Measurements from ENCODE around the gene MTCL3.

GRCh38 chr6:127464881-127465459, 54.2 kb downstream of the MTCL3 start:
- TF ChIP-seq POLR2A (IDR thresholded peaks at IDR 0.05; ENCODE audit: low read depth, low read length): no peak
- TF ChIP-seq POLR2AphosphoS5 (IDR thresholded peaks at IDR 0.05; ENCODE audit: low read depth, low read length): no peak
